Bronchial epithelial cell (primary cell): ENCODE measurements around the gene PRELID3B. TPM values are rescaled to one million over a fixed set of nuclear protein-coding genes. Genes with fewer than 3 reads are reported as not detected.

Experiments
- DNase-seq: peaks from one replicate; pipeline ENCODE4 v3.0.0-alpha.2; 2010; ENCODE audit warnings: low read depth
- FAIRE-seq: peaks from 2 replicates; lab custom pipeline; 2011; peaks lifted over from hg19 to GRCh38; lab: Jason Lieb, UNC
- H3K27me3 ChIP-seq: 2 replicates; pipeline ENCODE4 v1.5.1; 2011; ENCODE audit warnings: low read length; ENCODE audit not compliant: control insufficient read depth, insufficient read depth
- H3K36me3 ChIP-seq: 2 replicates; pipeline ENCODE4 v1.5.1; 2011; ENCODE audit warnings: low read length; ENCODE audit not compliant: control insufficient read depth, insufficient read depth
- H3K4me3 ChIP-seq: 2 replicates; pipeline ENCODE4 v1.5.1; 2011; ENCODE audit warnings: mild to moderate bottlenecking, low read depth, low read length, control low read depth
- CTCF ChIP-seq: IDR thresholded peaks from 2 replicates; pipeline ENCODE4 v1.5.1; 2011; ENCODE audit warnings: mild to moderate bottlenecking, moderate library complexity, low read length, control low read depth, inconsistent platforms; ENCODE audit not compliant: insufficient read depth, severe bottlenecking
- total RNA-seq: library from RNA; depleted of rRNA; stranded (reverse); fragments of >200 nt; gene quantifications from 2 replicates; pipeline ENCODE4 v1.2.1, GENCODE V29; 2014

The PRELID3B gene
- total RNA-seq, 1 donor from 2014 or later, result 160 TPM

GRCh38 chr20:59062081-59062480 is 19.5 kb upstream of the PRELID3B start:
- DNase-seq (no peak), FAIRE-seq (peak; percentile 55)
- TF ChIP-seq CTCF, result no peak
- no peak overlapping the region for H3K4me3 ChIP-seq
- H3K36me3 ChIP-seq, result no peaks in the 10 kb centered on the region
- H3K27me3 ChIP-seq, result no peaks in the 10 kb centered on the region

DNA sequence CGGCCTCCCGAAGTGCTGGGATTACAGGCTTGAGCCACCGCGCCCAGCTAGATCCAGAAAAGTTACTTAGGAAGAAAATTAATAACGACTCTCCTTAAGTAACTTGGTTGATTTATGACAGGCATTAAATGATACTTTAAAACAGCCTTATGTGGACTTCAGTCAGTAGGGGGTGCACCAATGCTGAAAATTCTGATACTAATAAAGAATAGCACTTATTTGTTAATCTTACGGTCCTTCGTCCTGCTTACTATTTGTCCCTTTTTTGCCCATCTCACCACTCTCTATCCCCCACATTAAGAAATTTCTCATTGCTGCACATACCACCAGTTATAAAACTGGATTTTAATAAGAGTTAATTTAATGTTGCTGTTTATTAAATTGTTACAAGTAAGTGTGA is 12.7 kb upstream of the PRELID3B start:
- no peak for FAIRE-seq
- no peak overlapping the region for H3K4me3 ChIP-seq
- DNase-seq, result peak; percentile 51
- peak; percentile 28 for TF ChIP-seq CTCF
- H3K36me3 ChIP-seq, result no peaks in the 10 kb centered on the region
- no peaks in the 10 kb centered on the region for H3K27me3 ChIP-seq

DNA sequence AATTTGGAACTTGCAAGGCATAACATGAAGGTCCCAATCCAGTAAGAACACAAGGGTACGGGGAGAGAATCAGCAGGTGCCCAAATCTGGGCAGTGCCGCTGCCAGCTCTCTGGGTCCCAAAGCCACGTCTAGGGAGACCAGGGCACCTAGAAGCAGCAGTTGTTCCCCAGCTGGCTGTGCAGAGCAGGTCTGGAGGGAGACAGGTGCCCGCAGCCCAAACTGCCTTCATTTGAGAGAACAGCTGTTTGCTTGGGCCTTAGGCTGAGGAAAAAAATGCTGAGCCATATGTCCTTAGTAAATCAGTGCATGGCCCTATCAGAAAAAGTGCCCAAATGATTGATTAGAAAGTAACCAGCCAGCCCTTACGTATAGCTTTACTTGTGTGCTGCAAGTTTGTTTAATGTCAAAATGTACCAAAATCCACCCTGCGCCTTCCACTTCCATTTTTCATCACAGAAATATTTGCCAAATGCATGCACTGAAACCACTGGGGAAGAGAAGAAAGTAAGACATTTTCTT is 9.1 kb upstream of the PRELID3B start:
- no peak for TF ChIP-seq CTCF
- no peak for DNase-seq
- no peaks in the 10 kb centered on the region for H3K36me3 ChIP-seq
- no peaks in the 10 kb centered on the region for H3K27me3 ChIP-seq
- H3K4me3 ChIP-seq, result no peak overlapping the region
- FAIRE-seq, result no peak

DNA sequence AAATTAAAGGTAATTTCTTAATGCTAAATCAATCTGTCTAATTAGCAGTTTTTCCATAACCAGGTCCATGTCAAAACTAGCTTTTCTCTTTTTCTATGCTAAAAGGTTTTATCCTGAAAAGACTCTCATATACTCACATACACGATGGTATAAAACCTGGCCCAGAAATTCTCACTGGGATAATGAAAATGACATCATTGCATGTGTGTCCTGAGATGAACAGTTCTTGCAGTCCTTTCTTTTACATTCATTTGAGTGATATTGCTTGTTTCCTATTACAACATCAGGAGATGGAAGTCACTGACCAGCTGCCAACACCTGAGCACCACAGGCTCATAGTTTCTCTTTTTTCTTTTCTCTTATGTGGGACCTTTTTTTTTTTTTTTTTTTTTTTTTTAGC is 7.9 kb upstream of the PRELID3B start:
- Histone ChIP-seq H3K4me3 (no peak overlapping the region), H3K27me3 (no peaks in the 10 kb centered on the region), H3K36me3 (no peaks in the 10 kb centered on the region)
- DNase-seq, result no peak
- no peak for TF ChIP-seq CTCF
- no peak for FAIRE-seq

- no peak for DNase-seq
- no peaks in the 10 kb centered on the region for H3K27me3 ChIP-seq
- H3K36me3 ChIP-seq, result no peaks in the 10 kb centered on the region
- no peak for FAIRE-seq
- no peak overlapping the region for H3K4me3 ChIP-seq
- no peak for TF ChIP-seq CTCF
Measured at GRCh38 chr20:59048681-59049030, 6.1 kb upstream of the PRELID3B start.
